OCI-LY3 (cell line): ENCODE results near the gene RYK.

Experiments
- H2AFZ ChIP-seq: fragments of 200-600, 300-600 bp; shearing (Covaris generic); 2 replicates; pipeline ENCODE4 v1.6.0; 2014; ENCODE audit warnings: antibody characterized with exemption, low read depth, low read length
- H3K27ac ChIP-seq: fragments of 200-600, 300-600 bp; sonication (generic); 2 replicates; pipeline ENCODE4 v1.5.1; 2014; ENCODE audit warnings: mild to moderate bottlenecking, low read length, moderate library complexity, mixed read lengths
- H3K27me3 ChIP-seq: fragments of 200-600, 300-600 bp; sonication (generic); 2 replicates; pipeline ENCODE4 v1.6.1; 2014; ENCODE audit warnings: low read depth, low read length, mixed read lengths
- H3K36me3 ChIP-seq: fragments of 200-600, 300-600 bp; sonication (generic); replicated peaks from 2 replicates; pipeline ENCODE3; 2014; ENCODE audit warnings: low read depth, low read length, mixed read lengths
- H3K4me1 ChIP-seq: fragments of 300-600, 200-600 bp; sonication (generic); 2 replicates; pipeline ENCODE4 v1.6.1; 2014; ENCODE audit warnings: low read length, mixed read lengths
- H3K4me2 ChIP-seq: fragments of 200-600, 300-600 bp; sonication (generic); 2 replicates; pipeline ENCODE4 v1.6.1; 2014; ENCODE audit warnings: low read length, mixed read lengths
- H3K4me3 ChIP-seq: fragments of 300-600, 200-600 bp; sonication (generic); 2 replicates; pipeline ENCODE4 v1.5.1; 2014; ENCODE audit warnings: antibody characterized with exemption, mild to moderate bottlenecking, low read length, moderate library complexity
- H3K79me2 ChIP-seq: fragments of 300-600, 200-600 bp; shearing (Covaris generic); 2 replicates; pipeline ENCODE4 v1.6.1; 2014; ENCODE audit warnings: mild to moderate bottlenecking, low read length, mixed read lengths
- H3K9ac ChIP-seq: fragments of 300-600, 200-600 bp; shearing (Covaris generic); 2 replicates; pipeline ENCODE4 v1.6.0; 2014; ENCODE audit warnings: mild to moderate bottlenecking, low read length, moderate library complexity
- H3K9me3 ChIP-seq: fragments of 200-600, 300-600 bp; shearing (Covaris generic); 2 replicates; pipeline ENCODE4 v1.6.1; 2014; ENCODE audit warnings: low read length, mixed read lengths; ENCODE audit not compliant: insufficient read depth
- H4K20me1 ChIP-seq: fragments of 200-600, 300-600 bp; sonication (generic); 2 replicates; pipeline ENCODE4 v1.6.1; 2016; ENCODE audit warnings: low read length, mixed read lengths; ENCODE audit not compliant: insufficient read depth
- EZH2phosphoT487 ChIP-seq: fragments of 200-600 bp; shearing (Covaris generic); IDR thresholded peaks from 2 replicates; pipeline ENCODE4 v1.6.1; 2018; ENCODE audit warnings: antibody characterized with exemption, mixed run types, low read depth
- TF ChIP-seq, protein P1 (sequence below): fragments of 200-600, 300-600 bp; sonication (generic); IDR thresholded peaks from 2 replicates; pipeline ENCODE4 v1.5.1; 2014; ENCODE audit warnings: antibody characterized with exemption, low read length, low read depth

Gene RYK

GRCh38 chr3:134198414-134198813 is 52.2 kb downstream of the RYK start:
- peaks cover 9% of the 10 kb centered on the region for H3K36me3 ChIP-seq

GRCh38 chr3:134197681-134198261 is 52.9 kb downstream of the RYK start:
- no peaks in the 10 kb centered on the region for H3K27me3 ChIP-seq
- H3K9ac ChIP-seq: no peak overlapping the region
- TF ChIP-seq, protein P1, sequence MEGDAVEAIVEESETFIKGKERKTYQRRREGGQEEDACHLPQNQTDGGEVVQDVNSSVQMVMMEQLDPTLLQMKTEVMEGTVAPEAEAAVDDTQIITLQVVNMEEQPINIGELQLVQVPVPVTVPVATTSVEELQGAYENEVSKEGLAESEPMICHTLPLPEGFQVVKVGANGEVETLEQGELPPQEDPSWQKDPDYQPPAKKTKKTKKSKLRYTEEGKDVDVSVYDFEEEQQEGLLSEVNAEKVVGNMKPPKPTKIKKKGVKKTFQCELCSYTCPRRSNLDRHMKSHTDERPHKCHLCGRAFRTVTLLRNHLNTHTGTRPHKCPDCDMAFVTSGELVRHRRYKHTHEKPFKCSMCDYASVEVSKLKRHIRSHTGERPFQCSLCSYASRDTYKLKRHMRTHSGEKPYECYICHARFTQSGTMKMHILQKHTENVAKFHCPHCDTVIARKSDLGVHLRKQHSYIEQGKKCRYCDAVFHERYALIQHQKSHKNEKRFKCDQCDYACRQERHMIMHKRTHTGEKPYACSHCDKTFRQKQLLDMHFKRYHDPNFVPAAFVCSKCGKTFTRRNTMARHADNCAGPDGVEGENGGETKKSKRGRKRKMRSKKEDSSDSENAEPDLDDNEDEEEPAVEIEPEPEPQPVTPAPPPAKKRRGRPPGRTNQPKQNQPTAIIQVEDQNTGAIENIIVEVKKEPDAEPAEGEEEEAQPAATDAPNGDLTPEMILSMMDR: peak; percentile 84
- no peak for TF ChIP-seq EZH2phosphoT487
- no peaks in the 10 kb centered on the region for H3K9me3 ChIP-seq
- H3K79me2 ChIP-seq: no peaks in the 10 kb centered on the region
- H2AFZ ChIP-seq: no peak overlapping the region
- H4K20me1 ChIP-seq: no peaks in the 10 kb centered on the region
- no peak overlapping the region for H3K4me3 ChIP-seq
- H3K27ac ChIP-seq: no peak overlapping the region
- H3K4me2 ChIP-seq: no peak overlapping the region
- peaks cover 9% of the 10 kb centered on the region for H3K36me3 ChIP-seq
- no peaks in the 10 kb centered on the region for H3K4me1 ChIP-seq

More at GRCh38 chr3:134198414-134198813, 52.2 kb downstream of the RYK start:
- Histone ChIP-seq H3K4me1 (no peaks in the 10 kb centered on the region), H3K79me2 (no peaks in the 10 kb centered on the region), H3K9ac (no peak overlapping the region), H3K4me2 (no peak overlapping the region), H4K20me1 (no peaks in the 10 kb centered on the region), H3K4me3 (no peak overlapping the region), H3K27ac (no peak overlapping the region), H3K27me3 (no peaks in the 10 kb centered on the region), H3K9me3 (no peaks in the 10 kb centered on the region), H2AFZ (no peak overlapping the region)
- TF ChIP-seq, protein P1: no peak
- TF ChIP-seq EZH2phosphoT487: no peak

- TF ChIP-seq, protein P1: no peak
- TF ChIP-seq EZH2phosphoT487: no peak
- H3K27me3 ChIP-seq: no peaks in the 10 kb centered on the region
- H3K79me2 ChIP-seq: no peaks in the 10 kb centered on the region
- H4K20me1 ChIP-seq: no peaks in the 10 kb centered on the region
- H3K4me2 ChIP-seq: no peak overlapping the region
- no peaks in the 10 kb centered on the region for H3K4me1 ChIP-seq
- peaks cover 7% of the 10 kb centered on the region for H3K36me3 ChIP-seq
- no peak overlapping the region for H3K9ac ChIP-seq
- H3K9me3 ChIP-seq: no peaks in the 10 kb centered on the region
- no peak overlapping the region for H2AFZ ChIP-seq
- H3K27ac ChIP-seq: no peak overlapping the region
- no peak overlapping the region for H3K4me3 ChIP-seq
Measured at GRCh38 chr3:134194247-134194646, 56.4 kb downstream of the RYK start.

DNA sequence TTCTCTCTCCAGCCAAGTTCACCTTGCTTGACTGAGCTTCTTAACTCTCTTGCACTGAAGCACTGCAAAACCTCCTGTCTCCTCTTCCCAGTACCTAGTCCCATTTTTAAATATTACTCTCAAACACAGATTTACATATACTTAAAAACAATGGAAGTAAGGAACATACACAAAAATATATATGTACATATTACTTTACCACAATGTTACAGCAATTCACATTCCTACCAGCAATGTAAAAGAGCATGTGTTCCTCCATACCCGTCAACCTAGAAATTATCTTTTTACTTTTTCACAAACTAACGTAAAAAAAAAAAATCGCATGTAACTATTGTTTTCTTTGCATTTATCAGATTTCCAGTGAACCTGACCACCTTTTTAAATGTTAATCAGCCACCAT is 60.4 kb downstream of the RYK start:
- H2AFZ ChIP-seq: no peak overlapping the region
- H3K9me3 ChIP-seq: no peaks in the 10 kb centered on the region
- no peak overlapping the region for H3K27ac ChIP-seq
- TF ChIP-seq EZH2phosphoT487: no peak
- TF ChIP-seq, protein P1: no peak
- no peak overlapping the region for H3K9ac ChIP-seq
- H3K79me2 ChIP-seq: no peaks in the 10 kb centered on the region
- no peak overlapping the region for H3K4me3 ChIP-seq
- H3K4me2 ChIP-seq: no peak overlapping the region
- peaks cover 4% of the 10 kb centered on the region for H3K36me3 ChIP-seq
- no peaks in the 10 kb centered on the region for H3K4me1 ChIP-seq
- no peaks in the 10 kb centered on the region for H3K27me3 ChIP-seq
- H4K20me1 ChIP-seq: no peaks in the 10 kb centered on the region
